Suppressor macrophage treated with lipopolysaccharide for 1 hour (primary cell): ENCODE measurements around the gene AIG1.
A peak's percentile ranks its signal among the peaks of the same experiment; 100 is the strongest.

ENCODE experiments used
- DNase-seq, 3 donors: peaks; one replicate each; pipeline ENCODE4 v3.0.0-alpha.2; 2020 to 2022

Gene AIG1

GRCh38 chr6:143128681-143129015 lies 68.0 kb downstream of the AIG1 start:
- DNase-seq = no peak

DNA sequence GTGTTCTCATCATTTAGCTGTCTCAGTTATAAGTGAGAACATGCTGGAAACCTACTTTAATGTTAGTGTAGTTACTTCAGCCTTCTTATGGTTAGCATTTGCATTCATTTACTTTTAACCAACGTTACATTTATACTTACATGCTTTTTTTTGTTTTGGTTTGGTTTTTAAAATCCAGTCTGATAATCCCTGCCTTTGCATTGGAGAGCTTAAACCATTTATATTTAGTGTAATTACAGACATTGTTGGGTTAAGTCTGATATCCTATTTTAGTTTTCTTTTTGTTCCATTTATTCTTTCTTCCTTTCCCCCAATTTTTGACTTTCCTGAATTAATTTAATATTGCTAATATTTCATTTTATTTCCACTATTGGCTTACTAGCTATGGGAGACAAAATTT lies 70.2 kb downstream of the AIG1 start:
- DNase-seq = no peak

DNA sequence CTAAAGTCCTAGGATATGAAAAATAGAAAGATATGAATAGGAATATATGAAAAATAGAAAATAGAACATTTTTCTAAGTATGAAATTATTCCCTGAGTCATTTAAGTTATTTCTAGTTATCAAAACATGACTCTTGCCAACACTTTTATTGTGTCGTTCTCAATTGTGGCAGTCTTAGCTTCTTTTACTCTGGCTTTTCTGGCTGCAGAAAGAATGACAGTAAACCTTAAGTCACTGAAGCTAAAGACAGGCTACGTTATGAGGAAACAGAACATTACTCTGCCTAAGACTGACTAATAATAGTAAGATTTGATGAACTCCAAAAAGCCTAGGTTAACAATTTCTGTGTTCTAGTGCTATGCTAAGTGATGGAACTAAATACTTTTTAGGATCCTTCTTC lies 74.6 kb downstream of the AIG1 start:
- DNase-seq = no peak

DNA sequence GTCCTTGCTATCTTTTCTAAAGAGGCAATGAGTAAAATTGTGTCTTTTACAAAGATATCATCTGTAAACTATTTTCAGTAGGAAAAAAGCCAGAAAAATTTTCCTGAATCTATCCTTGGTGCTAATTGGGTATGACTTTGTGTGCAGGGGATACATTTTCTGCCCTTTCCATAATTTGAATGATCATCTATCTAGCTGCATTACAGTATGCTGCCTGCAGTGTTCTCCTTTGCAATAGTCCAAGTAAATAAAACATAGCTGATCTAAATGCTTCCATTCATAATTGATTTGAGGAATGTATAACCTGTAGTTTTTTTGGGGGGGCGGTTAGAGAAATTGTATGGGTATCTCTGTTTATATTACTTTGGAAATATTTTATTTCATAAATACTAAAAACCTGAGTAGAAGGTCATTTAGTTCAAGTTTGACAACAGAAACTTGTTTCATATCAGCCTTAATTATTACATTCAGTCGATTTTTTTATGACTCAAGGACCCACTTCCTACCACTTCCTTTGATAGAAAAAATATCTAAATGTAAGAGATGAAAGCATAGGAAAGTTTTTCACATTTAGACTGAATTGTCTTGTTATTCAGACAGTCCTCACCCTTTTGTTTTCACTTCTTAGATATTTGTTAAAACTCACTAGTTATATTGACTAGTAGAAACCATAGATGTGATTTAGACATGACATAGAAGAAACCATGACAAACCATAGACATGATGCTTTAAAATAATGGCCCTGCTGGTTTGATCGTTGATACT lies 75.3 kb downstream of the AIG1 start:
- DNase-seq = no peak

DNA sequence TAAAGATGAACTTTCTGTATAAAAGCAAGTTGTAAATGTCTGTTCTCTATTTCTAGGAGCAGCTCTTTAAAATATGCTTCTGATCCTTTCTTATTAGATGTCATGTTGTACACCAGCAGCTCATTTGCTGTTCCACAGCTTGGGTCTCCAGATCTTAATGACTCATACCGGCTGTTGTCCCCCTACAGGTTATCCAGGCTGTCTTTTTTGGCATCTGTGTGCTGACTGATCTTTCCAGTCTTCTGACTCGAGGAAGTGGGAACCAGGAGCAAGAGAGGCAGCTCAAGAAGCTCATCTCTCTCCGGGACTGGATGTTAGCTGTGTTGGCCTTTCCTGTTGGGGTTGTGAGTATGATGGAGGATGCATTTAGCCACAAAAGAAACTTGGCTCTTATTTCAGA lies 76.0 kb downstream of the AIG1 start:
- DNase-seq = no peak

DNA sequence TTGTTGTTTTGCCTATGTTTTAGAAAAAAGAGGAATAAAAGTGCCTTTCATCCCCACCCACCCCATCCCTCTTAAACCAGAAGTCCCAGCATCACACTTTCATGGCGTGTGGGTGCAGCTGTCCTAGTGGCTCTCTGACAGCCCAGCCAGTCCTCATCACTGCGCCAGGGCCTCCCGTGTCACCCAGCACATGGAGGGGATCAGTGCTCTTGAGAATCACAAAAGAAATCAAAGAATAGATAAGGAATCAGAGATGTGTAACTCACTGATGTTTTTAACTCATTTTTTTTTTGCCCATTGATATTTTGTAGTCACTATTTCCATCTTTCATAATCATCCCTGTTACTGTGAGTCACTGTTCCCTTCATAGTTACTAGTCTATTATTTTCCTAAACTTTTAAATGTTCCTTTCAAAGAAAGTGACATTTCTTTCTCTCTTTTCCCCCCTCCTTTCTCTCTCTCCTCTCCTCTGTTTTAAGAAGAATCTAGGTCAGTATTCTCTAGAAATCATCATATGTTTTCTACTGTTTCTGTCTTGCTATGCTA lies 78.6 kb downstream of the AIG1 start:
- DNase-seq = no peak

GRCh38 chr6:143139884-143140283 lies 79.2 kb downstream of the AIG1 start:
- peak; percentile 20 to 50 (median 25) for DNase-seq

GRCh38 chr6:143140767-143141166 lies 80.1 kb downstream of the AIG1 start:
- no peak for DNase-seq

- DNase-seq = no peak
Measured at GRCh38 chr6:143141442-143141841, 80.8 kb downstream of the AIG1 start.

DNA sequence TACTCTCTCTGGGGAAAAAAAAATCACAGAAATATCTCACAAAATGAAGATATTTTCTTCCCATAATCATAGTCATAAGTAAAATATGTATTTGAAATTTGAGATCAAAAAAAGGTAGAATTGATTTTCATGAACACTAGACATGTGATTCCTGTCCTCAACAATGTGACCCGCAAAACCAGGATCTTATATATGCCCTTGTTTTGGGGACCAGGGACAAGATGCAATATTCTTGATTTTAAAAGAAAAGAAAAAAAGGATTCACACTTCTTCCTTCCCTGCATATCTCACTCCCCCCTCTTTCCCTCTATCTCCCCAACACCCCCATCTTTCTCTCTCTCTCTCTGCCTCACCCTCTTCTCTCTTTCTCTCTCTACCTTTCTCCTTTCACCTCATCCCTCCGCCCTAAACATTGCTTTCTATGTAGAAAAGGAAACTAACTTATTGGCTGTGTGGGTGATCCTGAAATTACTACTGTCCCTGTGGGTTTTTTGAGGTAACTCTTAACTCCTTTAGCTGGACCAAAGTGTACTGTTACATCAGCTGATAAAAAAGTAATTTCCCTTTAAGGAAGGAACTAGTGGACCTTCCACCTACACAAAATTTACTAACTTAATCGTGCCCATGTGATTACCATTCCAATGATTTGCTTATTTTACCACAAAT lies 85.6 kb downstream of the AIG1 start:
- DNase-seq = peak; percentile 35 to 61 (median 54)

DNA sequence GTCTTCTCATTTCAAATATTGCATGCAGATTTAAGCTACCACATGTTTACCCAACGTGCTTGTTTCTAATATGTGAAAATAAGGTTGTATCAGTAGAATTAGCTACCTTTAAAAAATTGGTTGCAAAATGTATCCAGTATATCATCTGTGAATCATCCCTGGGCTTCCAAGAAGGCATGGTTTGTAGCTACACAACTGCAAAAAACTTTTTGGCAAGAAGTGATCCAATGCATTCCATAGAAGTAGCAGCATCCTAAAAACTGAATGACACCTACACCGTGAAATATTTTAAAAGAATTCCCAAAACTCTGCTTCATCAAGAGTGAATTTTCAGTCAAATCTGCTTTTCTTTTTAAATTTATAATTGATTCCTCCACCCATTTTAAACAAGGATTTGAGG lies 89.1 kb downstream of the AIG1 start:
- DNase-seq = no peak

GRCh38 chr6:143150281-143150680 lies 89.6 kb downstream of the AIG1 start:
- DNase-seq = peak; percentile 31 to 49 (median 48)

GRCh38 chr6:143151381-143151780 lies 90.7 kb downstream of the AIG1 start:
- DNase-seq = no peak

- peak in 1 of 3 donors; percentile 5 for DNase-seq
Measured at GRCh38 chr6:143155681-143156080, 95.0 kb downstream of the AIG1 start.

- no peak for DNase-seq
Measured at GRCh38 chr6:143157131-143157530, 96.4 kb downstream of the AIG1 start.

- DNase-seq = peak; percentile 68 to 80 (median 70)
Measured at GRCh38 chr6:143158113-143158581, 97.5 kb downstream of the AIG1 start.

DNA sequence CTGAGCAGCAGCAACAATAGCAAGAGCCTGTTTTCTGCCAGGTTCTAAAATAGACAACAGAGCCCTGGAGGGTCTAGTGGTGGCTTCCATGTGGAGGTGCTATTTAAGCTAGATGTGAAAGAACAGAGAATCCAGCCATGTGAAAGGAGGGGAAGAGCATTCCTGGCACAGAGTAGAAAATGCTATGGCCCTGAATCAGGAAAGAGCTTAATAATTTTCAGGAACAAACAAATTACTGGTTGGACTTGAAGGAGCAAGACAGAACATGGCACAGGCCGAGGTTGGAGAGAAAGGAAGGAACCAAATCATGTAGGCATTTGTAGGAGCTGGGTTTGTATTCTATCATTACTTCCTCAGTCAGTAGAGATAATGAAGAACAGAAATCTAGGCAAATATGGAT lies 98.3 kb downstream of the AIG1 start:
- no peak for DNase-seq

DNA sequence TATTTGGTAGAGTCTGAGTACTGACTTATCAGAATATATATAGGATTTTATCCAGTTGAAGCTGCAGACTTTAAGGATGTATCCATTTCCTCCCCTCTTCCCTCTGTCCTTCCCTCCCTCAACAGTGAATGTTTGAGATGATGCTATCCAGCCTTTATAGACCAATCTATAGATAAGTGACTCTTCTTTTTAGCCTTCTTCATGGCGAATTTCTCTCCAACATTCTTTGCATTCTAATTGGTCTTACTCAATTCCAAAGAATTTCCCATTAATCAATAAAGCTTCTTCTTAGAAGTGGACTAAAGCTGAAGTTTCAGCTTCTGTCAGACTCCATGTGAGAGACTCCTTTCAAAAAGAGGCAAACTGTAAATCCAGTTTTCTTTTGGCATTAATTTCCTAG lies 99.3 kb downstream of the AIG1 start:
- no peak for DNase-seq

GRCh38 chr6:143160439-143161220 lies 99.9 kb downstream of the AIG1 start:
- no peak for DNase-seq

- no peak for DNase-seq
Measured at GRCh38 chr6:143163621-143164020, 102.9 kb downstream of the AIG1 start.

DNA sequence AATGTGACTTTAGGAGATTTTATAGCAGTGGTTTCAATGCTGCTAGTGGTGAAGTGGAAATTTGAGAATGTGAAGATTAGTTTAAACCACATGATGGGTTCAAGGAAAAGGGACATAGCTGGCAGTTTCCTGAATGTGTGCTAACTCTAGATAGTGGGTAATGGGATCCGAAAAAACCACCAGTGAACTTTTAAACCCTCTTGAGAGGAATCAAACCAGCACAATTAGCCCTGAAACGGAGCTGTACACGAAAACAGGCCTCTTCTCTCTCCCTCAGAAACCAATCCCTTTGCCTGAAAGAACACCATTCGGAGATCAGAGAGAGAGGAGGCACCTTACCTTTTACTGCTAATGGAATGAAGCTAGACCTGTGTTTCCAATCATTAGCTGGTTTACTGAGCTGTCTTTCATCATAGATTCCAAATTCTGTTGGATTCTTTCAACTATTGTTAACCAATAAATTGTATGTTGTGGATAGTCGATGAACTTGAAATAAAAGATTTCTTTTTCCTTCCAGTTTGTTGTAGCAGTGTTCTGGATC lies 103.9 kb downstream of the AIG1 start:
- no peak for DNase-seq

GRCh38 chr6:143165315-143165855 lies 104.7 kb downstream of the AIG1 start:
- DNase-seq = no peak

GRCh38 chr6:143166247-143166695 lies 105.6 kb downstream of the AIG1 start:
- DNase-seq = no peak
